ENCODE measurements around the gene GAD2.

GAD2 gene

GRCh38 chr10:26216585-26217395, at the start of gene GAD2:
TSS of gene GAD2 (plus strand) at chr10:26216774. CDS start at chr10:26216810, 36 bp downstream.
- no peak for DNase-seq

- no peak for DNase-seq
Measured at GRCh38 chr10:26169466-26169865, 47.1 kb upstream of the GAD2 start.

DNA sequence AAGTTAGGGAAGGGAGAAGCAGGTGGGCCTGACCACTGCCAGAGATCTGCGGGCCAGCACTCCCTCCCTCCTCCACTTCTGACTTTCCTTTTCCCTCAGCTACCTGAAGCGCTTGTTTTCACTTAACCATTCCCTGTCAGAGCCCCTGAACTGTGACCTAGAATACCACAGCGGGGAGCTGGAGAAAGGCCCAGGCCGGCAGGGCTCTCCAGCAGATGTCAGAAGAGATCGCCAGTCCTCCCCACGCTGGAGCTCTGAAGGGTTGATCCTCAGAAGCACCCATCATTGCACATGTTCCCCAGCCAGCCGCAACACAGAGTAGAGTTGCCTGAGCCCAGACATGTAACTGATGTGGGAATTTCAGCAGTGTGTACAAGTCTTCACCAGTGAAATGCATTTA, 44.4 kb upstream of the GAD2 start:
- DNase-seq = no peak

DNA sequence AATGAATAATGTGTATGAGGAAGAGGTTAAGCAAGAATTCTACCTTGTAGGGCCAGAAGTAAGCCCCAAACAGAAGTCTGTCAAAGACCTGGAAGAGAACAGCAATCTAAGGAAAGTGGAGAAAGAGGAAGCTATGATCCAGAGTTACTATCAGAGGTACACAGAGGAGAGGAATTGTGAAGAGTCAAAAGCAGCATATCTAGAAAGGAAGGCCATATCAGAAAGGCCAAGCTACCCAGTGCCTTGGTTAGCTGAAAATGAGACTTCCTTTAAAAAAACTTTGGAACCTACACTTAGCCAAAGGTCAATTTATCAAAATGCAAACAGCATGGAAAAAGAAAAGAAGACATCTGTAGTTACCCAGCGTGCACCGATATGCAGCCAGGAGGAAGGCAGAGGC, 42.7 kb upstream of the GAD2 start:
- no peak for DNase-seq

DNA sequence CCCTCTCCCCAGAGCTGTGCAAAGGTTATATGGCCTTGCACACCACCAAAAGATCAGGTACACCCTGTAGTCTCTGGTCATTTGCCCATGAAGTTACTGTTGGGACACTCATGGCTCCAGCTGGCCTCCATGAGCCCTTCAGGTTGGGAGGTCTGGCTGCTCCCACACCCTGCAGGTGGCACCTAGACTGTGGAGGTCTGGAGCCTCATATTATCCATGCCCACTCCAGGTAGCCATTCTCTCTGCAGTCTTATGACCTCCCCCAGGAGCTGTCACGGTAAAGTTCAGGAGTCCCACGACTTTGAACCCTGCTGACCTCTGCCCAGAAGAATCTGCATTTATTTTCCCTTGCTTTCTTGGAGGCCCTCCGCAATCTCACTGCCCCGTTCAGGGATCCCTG, 39.2 kb upstream of the GAD2 start:
- no peak for DNase-seq

DNA sequence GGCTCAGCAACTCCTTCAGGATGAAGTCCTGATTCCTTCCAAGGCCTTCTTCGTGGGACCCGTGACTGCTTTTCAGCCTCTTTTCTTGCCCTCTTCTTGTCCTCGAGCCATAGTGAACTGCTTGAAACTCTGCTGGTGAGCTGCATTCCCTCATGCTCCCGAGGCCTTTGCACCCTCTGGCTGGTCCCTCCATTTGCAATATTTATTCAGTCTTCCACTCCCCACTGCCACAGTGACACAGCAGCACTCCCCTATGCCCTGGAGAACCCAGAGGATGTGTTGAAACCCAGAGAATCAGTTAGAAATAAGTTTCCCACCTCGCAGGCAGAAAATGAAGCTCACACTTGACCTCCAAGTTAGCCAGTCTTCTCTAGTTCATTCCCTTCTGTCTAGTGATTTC, 22.3 kb upstream of the GAD2 start:
- no peak for DNase-seq

DNA sequence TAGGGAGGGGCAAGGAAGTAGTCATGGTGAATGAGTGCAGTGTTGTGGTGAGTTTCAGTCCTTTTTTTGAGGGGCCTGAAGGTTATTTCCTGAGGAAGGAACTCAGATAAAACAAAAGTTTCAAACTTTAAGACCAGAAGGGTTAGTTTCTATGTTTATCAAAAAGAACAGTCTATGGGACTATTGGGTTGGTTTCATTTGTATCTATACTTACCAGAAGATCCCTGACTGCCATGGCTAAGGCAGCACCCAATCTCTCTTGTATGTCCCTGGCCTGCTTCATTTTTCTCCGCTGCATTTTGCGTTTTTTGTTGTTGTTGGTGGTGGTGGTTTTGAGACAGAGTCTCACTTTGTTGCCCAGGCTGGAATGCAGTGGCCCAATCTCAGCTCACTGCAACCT, 19.3 kb upstream of the GAD2 start:
- DNase-seq = no peak

DNA sequence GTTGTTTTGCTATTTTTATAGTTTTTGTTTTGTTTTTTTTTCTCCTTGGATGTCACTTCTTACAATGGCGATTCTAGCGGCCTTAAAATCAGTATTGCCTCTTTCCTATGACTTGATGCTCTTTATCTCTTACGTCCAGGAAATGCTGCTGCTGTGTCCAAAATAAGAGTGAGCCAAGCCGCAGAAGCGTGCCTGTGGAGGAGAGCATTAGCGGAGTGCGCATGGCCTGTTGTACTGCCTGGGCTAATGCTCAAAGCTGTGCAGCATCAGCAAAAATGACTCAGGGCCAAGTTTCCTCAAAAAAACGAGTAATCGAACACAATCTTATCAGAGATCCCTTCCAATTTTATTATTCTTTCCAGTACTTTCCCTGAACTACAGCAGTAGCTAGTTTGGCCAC, 18.5 kb upstream of the GAD2 start:
- no peak for DNase-seq

DNA sequence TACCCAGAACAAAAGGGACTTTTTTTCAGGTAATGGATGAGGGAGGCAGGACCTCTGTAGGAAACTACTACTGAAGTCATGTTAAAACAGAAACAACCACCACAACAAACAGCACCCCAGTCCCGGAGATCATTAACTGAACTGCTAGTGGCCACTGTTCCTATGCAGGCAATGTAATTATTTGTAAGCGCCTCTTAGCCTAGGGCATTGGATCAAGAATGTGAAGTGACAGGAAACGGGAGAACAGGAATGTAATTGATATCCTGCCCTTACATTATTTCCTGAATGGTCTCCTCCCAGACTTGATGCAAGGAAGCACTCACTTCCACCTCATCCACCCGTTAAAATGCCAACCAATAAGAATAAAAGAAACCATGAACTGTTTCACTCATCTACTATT, 16.7 kb upstream of the GAD2 start:
- no peak for DNase-seq

DNA sequence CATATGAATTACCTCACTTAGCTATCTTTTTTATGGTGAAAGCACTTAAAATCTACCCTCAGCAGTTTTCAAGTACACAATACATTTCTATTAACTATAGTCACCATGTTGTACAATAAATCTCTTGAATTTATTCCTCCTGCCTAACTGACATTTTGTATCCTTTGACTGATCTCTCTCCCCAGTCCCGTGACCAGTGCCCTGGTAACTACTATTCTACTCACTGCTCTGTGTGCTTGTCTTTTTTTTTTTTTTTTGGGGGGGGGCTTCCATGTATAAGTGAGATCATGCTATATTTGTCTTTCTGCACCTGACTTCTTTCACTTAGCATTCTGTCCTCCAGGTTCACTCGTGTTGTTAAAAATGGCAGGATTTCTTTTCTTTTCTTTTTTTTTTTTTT, 11.4 kb upstream of the GAD2 start:
- DNase-seq = no peak

DNA sequence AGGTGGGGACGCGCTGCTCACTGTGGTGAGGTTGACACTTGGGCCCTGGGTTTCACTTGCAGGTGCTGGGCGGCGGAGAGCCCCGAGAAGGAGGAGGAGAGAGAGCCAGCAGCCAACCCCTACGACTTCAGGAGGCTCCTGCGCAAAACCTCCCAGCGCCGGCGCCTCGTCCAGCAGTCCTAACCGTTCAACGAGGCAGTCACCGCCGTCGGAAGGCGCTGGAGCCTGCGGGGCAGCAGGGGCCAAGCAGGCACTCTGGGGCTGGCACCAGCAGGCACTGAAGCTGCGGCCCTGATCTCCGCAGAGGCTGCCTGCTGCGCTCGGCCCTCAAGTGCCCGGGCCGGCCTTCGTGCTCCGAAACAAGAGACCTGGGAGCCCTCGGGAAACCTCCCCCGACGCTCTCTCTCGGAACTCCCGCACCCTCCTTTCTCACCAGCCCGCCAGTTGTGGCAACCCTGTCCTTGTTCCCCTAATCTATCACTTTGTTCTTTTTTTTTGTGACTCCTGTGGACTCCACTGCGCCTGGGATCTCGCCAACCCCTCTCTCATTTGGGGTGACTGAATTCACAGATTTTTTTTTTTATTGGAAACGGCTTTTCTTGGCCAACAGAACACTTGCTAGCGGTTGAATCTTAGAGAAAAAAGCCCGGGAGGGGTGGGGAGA, 4.7 kb upstream of the GAD2 start:
- no peak for DNase-seq

DNA sequence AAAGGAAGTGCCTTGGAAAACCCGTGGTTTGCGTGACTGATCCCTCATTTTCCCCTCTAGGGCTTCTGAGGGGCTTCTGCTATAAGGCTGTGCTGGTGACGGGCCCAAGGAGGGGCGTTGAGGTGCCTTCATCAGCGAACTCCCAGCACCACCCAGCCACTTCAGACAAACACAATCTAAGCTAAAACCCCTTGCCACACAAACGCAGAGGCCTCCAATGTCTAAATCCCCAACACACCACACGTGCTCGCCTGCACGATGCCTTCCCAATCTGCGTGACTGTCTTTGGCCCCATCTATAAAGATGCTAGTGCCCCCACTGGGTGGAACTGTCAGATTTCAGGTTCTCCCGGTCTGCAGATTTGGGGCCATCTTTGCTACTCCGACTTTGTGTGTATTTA, 4.1 kb upstream of the GAD2 start:
- DNase-seq = no peak

GRCh38 chr10:26213157-26213800, 3.3 kb upstream of the GAD2 start:
- DNase-seq = no peak

DNA sequence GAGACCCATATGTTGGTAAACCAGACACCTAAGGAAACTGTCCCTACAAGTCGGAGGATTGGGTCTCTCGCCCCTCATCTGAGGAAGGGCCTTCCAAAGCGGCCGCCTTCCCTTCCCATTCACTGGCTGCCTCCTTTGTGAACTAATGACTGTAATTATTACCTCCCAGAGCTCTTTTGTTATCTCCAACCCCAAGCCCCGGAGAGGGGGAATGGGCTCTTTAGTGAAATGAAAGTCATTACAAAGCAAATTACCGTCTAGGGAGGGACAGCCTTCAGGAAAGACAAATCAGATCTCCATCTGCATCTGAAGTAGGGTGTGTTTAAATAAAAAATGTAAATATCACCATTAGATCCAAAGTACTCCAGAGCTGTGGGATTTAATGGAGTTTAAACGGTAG, 2.6 kb upstream of the GAD2 start:
- no peak for DNase-seq

DNA sequence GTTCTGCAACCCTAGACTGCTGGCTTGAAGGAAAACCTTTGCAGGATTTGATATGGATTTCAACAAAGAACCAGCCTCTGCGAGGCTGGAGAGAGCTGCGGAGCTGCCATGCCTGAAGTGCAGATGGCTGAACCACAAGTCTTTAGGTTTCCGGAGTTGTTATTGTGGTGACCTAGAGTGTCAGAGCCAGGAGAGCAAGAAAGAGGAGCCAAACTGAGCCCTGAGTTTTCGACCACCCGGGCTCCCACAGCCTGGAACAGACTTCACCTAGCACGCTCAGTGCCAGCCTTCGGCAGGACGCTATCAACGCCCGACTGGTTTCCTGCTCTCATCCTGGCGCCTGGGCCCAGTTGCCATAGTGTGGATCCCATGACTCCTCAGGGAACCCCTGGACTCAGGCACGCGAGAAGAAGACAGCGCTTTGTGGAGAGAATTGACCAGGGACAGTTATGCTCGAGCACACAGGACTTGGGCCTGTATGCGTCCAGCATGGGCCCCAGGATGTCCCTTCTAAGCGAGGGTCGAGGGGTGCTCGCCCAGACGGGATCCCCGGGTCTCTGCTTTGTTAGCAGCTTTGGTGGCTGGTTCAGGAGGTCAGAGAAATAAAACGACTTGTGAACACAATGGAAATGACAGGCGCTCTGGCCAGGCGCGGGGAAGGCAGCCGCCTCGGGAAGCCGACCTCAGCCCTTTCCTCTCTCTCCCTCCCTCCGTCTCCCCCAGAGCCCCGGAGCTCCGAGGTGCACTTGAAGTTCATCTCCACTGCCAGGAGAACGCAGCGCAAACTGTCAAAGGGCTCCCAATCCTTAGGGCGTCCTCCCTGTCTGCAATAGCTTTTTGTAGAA, 1.8 kb upstream of the GAD2 start:
- DNase-seq = no peak

DNA sequence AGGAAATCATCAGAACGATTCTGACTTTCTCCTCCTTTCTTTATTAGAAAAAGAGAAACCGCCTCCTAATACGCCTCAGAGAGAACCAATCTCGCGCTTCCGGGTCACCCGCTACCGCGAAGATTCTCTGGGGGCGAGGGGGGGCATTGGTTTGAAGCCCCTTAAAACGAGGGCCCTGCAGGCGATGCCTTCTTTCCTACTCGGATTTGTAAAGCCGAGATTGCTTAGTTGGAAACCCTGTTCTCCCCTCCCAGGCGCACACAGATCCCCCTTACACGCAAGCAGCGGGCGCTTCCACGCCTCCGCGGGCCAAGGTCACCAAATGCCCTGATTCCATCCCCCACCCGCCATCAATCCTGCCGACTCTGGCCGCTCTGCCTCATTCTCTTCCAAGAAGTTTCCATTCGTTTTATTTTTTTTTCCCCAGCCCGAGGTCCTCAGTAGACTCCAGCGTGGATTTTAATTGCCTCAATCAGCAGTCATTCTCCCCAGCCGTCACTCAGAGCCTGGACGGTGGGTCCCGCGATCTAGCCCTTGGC, 1.1 kb upstream of the GAD2 start:
- DNase-seq = no peak

DNA sequence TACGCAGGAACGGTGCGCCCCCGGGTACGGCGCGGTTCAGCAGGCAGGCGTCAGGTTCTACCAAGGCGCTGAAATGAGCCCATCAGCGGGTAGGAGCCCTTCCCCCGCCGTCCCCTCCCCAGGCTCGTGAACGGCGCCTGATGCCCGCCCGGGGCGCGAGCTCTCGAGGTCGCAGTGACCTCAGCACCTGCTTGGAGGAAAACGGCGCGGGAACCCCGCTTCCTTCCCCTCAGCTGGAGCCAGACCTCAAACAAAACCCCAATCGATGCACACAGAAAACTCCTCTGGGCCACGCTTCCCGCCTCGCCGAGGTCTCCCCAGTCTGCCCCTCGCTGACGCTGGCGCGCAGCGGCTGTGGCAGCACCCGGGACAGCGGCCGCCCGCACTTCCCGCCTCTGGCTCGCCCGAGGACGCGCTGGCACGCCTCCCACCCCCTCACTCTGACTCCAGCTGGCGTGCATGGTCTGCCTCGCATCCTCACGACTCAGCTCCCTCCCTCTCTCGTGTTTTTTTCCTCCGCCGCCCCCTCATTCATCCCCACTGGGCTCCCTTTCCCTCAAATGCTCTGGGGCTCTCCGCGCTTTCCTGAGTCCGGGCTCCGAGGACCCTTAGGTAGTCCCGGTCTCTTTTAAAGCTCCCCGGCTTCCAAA, 514 bp upstream of the GAD2 start:
- no peak for DNase-seq

DNA sequence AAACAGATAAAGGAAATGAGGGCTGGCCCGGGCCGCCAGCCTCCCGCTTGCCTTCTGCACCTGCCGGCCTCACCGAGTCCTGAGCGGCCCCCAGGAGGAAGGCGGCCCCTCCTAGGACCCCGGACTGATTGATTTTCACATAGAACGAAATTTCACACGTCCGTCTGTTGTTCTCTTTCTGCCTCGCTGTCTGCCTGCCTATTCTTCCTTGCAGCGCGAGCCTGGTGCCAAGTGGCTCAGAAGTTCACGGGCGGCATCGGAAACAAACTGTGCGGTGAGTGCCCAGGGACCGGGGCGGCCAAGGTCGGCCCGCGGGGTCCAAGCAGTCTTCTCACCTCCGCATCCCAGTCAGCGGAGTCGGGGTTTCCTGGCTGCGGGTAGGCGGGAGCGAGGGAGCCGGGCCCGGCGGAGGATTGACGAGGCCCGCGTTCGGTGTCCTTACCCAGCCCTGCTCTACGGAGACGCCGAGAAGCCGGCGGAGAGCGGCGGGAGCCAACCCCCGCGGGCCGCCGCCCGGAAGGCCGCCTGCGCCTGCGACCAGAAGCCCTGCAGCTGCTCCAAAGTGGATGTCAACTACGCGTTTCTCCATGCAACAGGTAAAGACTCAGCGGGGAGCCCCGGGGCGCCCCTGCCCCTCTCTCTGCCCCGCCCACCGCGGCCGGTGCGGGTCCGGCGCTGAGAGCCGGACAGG, 967 bp downstream of the GAD2 start:
- no peak for DNase-seq

DNA sequence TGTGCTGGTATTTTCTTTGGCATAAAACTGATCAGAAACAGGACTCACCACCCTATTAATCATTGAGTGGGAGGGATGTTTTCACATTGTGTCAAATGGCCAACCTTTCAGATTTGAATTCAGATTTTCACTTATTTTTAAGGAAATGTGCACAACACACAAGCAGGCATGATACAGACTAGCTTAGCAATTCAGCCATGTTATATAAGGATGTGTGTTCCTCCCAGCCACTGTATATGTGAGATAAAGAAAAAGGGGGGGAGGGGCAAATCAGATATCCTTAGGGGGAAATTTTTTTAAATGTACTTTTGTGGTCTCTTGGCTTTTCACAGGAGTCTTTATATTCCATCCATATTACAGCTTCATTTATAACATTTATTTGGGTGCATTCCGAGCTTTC, 3.1 kb downstream of the GAD2 start:
- DNase-seq = no peak

DNA sequence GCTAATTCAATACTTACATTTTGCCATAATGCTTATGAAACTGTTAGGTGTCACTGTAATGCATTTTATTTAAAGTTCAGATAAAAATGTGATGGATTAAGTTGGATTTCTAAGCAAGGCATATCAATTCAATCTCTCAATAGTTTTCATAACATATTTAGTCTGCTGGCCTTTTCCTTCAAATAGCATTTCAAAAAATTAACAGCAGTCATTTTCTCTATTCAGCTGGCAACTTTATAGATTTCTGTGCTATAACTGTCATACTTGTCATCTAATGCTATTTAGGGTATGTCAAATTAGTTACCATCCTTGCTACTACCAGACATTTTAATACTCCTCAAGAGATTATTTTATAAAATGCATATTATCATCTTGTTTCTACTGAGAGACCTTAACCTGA, 4.3 kb downstream of the GAD2 start:
- DNase-seq = no peak

GRCh38 chr10:26221541-26221940, 5.0 kb downstream of the GAD2 start:
- DNase-seq = no peak

DNA sequence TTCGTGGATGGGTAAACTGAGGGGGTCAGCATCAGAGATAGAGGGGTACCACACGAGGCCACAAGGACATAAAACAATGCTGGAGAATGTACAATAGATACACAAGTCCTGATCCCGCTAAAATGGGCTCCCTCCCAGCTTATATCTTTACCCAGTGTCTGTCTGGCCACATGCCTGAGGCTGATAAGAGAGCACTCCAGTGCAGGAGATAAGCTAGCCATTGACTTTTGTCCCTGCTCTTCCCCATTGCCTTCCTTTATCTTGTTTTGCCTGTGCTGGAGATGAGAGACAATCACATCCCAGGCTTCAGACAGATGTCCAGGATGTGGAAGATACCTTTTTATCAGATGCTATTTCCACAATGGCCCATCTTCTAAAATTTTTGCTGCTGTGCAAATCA, 6.0 kb downstream of the GAD2 start:
- DNase-seq = no peak

Measured in activated T-cell treated with anti-CD3 and anti-CD28 coated beads, Interleukin-2, amount 50 U/mL, for 1 hour (primary cell).